Astrocyte of the cerebellum (primary cell): ENCODE data around the gene RAB24.

Experiments
- DNase-seq: peaks from one replicate; pipeline ENCODE4 v3.0.0-alpha.2; 2011; ENCODE audit warnings: low read depth
- H3K4me3 ChIP-seq: 2 replicates; pipeline ENCODE4 v1.5.1; 2011; ENCODE audit warnings: mild to moderate bottlenecking, low read depth, low read length, moderate library complexity
- in situ Hi-C: cut with HindIII; loops from 2 replicates; pipeline ENCODE4 v1.10.0; 2017; ENCODE audit warnings: low sequenced_read_pairs
- TF ChIP-seq, protein P1 (sequence below): IDR thresholded peaks from 2 replicates; pipeline ENCODE4 v1.5.1; 2012; ENCODE audit warnings: low read length, low read depth, moderate library complexity, mild to moderate bottlenecking; ENCODE audit errors: missing control alignments

Gene RAB24

DNA sequence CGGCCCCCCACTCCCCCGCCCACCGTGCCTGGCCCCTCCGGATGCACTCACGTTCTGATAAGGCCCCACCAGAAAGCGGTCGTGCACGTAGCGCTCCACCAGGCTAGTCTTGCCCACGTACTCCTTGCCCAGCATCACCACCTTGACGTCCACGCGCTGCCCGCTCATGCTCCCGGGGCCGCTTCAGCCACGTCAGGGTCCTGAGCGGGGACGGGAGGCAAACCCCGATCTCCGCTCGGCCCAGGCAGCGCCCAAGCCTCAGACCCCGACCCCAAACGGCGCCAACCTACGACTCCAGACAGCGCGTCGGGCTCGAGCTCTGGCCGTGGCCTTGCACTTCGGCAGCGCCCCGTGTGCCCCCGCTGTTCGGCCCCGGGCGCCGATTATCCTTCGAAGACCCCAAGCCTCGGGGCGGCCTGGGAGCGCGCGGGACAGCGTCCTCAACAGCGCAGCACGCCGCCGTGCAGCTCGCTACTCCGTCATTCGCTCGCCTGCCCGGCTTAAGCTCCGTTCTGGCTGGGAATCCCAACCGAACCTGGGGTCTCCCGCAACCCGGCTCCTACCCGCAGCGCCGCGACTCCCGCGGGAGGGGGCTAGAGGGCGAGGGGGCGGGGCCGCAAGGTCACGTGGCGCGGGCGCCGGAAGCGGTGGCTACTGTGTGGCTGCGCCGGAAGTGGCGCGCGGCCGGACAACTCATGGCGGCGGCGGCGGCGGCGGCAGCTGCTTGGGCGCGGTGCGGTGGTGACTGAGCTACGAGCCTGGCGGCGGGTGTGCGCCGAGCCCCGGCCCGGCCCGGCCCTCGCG is at the start of gene RAB24, which contains the start of gene PRELID1:
TSS of gene RAB24 (minus strand) at position 599 of the 804 bp plus-strand sequence. CDS start at position 168, 431 bp downstream.
TSS of gene PRELID1 (plus strand) at position 679 of the 804 bp plus-strand sequence. CDS start 187 bp downstream, outside the sequence.
- in situ Hi-C loops: no loop called here
- H3K4me3 ChIP-seq: peak within 1 kb of the TSS; percentile 64
- DNase-seq: peak; percentile 42

DNA sequence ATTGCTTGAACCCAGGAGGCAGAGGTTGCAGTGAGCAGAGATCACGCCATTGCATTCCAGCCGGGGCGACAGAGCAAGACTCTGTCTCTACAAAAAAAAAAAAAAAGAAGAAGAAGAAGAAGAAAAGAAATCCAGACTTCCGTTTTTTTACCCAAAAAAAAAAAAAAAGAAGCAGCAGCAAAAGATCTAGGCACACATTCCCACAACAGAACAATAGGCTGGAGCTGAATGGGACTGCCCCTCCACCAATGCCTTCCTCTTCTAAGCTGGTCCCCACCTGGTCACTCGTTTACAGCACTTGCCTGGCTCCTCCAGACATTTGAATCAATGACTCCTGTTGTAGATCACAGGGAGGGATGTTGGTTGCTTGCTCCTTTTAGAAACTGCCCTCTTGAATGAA is 49.6 kb upstream of the RAB24 start:
- TF ChIP-seq, protein P1, sequence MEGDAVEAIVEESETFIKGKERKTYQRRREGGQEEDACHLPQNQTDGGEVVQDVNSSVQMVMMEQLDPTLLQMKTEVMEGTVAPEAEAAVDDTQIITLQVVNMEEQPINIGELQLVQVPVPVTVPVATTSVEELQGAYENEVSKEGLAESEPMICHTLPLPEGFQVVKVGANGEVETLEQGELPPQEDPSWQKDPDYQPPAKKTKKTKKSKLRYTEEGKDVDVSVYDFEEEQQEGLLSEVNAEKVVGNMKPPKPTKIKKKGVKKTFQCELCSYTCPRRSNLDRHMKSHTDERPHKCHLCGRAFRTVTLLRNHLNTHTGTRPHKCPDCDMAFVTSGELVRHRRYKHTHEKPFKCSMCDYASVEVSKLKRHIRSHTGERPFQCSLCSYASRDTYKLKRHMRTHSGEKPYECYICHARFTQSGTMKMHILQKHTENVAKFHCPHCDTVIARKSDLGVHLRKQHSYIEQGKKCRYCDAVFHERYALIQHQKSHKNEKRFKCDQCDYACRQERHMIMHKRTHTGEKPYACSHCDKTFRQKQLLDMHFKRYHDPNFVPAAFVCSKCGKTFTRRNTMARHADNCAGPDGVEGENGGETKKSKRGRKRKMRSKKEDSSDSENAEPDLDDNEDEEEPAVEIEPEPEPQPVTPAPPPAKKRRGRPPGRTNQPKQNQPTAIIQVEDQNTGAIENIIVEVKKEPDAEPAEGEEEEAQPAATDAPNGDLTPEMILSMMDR: no peak
- in situ Hi-C loops: no loop called here
- H3K4me3 ChIP-seq: no peak overlapping the region
- DNase-seq: no peak

More for the DNA sequence above, at the start of gene RAB24, which contains the start of gene PRELID1:
- TF ChIP-seq, protein P1: peak; percentile 37

DNA sequence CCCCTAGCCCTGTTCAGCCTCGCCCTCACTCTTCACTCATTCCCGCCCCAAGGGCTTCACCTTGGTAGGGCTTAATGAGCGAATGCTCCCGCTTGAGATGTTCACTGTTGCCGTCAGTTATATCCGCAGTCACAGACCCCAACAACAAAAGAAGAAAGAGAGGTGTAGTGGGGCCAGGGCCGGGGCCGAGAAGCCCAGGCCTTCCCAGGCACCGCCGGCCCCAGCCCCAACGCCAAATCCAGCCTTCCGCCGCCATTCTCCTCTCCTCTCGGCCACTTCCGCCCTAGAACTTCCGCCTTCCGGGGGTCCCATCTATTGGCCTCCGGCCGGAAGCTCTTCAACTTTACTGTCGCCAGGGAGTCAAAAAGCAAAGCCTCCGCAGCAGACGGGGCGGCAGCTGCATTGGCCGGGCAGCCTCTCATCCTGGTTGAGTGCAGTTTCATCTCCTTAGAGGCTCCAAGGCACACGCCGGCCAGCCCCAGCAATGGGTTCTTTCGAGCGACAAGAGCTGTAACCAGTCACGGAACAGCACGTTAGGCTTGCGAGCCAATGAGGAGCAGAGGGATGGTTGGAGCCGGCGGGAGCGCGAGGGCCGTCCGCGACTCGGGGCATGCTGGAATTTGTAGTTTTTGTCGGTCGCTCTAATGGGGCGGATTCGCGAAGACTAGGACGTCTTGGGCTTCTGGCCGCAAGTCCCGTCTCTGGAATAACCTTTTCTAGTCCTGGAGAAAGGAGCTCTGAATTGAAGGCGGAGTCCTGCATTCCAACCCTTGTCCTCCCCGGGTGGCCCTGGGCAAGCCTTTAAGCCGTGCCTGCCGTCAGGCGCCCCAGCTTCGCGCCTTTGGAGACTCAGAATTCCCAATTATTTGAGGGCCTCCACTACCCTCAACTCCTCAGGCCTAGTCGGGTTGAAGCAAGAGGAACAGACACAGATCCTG is 48.1 kb upstream of the RAB24 start, which contains the start of gene LMAN2:
TSS of gene LMAN2 (minus strand) at position 277 of the 938 bp plus-strand sequence. CDS start at position 256, 21 bp downstream.
- TF ChIP-seq, protein P1: no peak
- DNase-seq: peak; percentile 87
- in situ Hi-C loops: no loop called here
- H3K4me3 ChIP-seq: peak within 1 kb of the TSS; percentile 100

DNA sequence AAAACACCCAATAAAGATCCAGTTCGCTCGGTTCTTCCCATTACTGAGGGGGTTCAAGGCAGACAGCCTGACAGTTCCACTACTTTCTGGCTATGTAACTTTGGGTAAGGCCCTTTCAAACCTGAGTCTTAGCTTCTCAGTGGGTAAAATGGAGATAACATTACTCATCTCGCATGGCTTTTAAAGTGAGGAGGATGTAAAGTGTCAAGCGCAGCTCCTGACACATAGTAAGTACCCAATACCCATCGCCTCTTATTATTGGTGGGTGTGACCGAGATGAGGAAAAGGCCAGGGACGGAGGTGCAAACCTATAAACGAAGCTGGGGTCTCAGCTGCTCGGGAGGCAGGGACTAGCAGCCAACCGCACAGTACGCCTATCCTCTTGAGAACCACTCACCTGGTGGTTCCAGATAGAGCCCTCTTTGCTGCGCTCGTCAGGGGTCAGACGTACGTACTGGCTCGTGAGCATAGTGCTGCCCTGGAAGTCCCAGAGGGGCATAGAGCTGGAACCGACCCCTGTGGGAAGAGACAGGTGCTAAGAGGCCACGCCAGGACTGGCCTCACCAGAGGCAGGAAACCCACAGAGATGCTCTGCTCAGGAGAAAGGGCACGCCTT is 47.4 kb upstream of the RAB24 start:
- in situ Hi-C loops: no loop called here
- TF ChIP-seq, protein P1: no peak
- DNase-seq: no peak
- H3K4me3 ChIP-seq: peak overlapping the region; percentile 100

DNA sequence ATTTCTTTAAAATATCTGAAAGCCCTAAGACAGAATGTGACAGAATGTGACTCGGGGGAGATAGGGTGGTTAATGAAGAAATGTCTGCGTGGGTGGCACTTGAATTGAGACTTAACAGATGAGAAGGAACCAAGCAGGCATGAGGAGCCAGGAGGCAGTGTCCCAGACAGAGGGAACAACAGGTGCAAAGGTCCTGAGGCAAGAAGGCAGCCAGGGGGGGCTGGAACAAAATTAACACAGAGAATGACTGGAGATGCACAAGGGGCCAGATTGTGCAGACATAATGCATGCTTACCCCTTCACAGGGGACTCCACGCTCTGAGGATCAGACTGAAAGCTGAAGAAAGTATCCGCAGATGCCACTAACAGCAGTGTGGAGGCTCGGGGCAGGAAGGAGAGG is 46.2 kb upstream of the RAB24 start:
- in situ Hi-C loops: loop anchor here (5.0 kb wide), 1 partner anchor 58 kb away; the partner anchor contains the start of gene F12
- DNase-seq: no peak
- TF ChIP-seq, protein P1: no peak
- peak overlapping the region; percentile 100 for H3K4me3 ChIP-seq

DNA sequence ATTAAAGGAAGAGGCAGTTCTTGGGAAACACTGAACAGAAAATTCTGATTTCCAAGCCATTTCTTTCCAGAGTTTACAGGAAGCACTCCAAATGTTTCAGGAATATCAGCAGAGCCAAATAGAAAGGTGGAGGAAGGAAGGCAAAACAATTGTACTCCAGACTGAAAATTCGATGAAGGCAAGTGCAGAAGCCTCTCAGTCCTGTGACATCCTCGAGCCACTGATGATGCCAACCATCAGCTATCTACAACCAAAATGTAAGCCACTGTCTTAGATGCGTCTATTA is 45.8 kb upstream of the RAB24 start:
- TF ChIP-seq, protein P1: no peak
- in situ Hi-C loops: loop anchor here (5.0 kb wide), 1 partner anchor 58 kb away; the partner anchor contains the start of gene F12
- H3K4me3 ChIP-seq: no peak overlapping the region
- no peak for DNase-seq
